Head of caudate nucleus (tissue), 42 donors: ENCODE measurements around the gene PTDSS2.

Experiments used
- DNase-seq, 42 donors: peaks; one replicate each; pipeline versions ENCODE4 v3.0.0 to v3.0.0-alpha.2; 2020 to 2021; ENCODE audit warnings: mixed read lengths in 7 of 42
- intact Hi-C: fragments of 100-400 bp; cut with DNase I; formaldehyde crosslinking; loops from one replicate; pipeline ENCODE4 v1.15.0; 2022

The PTDSS2 gene

DNA sequence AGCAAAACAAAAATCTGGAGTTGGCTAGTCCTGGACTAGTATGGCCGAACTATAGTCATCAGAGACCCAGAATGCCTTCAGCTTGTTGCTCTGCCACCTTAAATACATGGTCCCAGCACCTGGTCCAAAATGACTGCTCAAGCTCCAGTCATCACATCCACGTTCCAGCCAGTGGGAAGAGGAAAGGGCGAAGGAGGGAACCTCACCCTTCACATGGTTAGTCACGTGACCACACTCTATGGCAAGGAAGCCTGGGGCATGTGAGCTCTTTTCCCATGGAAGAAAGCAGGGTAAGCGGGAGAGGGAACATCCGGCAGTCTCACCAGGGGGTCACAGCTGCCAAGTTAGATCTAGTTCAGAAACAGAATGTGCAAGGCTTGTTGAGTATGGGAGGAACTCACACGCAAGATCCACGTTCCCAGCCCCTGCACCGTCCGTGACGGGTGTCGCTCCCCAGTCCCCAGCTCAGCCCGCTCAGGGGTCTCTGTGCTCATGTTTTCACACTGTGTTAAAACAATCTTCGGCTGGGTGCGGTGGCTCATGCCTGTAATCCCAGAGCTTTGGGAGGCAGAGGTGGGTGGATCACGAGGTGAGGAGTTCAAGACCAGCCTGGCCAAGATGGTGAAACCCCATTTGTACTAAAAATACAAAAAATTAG, 6.4 kb upstream of the PTDSS2 start:
- intact Hi-C loops: no loop called here

GRCh38 chr11:444396-445144, 5.5 kb upstream of the PTDSS2 start:
- intact Hi-C loops: loop anchor here (5.0 kb wide), 1 partner anchor 63 kb away; the partner anchor contains the start of gene RNH1
- DNase-seq: peak in 28 of 42 donors; percentile 23 to 74 (median 50)

More for the DNA sequence above, 6.4 kb upstream of the PTDSS2 start:
- DNase-seq: no peak

DNA sequence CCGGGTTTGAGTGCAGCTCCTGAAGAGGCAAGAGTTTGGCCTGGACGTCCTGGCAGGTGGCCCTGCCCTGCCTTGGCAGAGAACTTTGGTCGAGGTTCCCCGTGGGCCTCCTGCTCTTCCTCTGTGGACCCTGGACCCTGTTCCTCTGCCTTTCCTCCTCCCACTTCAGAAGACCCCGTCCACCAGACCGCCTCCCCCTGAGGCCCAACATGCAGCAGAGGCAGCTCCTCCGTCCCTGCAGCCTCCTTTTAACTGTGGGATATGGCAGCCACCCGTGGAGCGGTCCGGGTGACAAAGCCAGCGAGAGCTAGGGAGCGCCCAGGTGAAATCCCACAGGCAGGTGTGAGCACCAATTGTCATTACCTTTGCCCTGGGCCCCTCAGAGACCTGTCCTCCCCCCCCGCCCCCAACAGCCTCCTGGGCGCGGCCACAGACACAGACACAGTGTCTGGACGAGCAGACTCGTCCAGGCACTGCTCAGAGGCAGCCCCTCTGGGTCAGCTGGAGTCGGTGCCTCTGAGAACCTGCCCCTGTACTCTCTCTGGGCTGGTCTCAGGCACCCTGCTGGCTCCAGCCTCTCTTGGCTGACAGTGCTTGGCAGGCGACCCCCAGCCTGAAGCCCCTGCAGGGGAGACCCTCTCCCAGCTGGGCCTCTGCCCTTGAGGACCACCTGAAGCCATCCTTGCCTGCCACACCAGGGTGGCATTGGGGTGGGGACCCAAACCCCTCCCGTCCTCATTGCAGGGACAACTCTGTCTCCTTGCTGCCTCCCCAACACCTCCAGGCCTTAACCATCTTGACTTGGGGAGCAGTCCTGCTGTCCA, 4.1 kb upstream of the PTDSS2 start:
- DNase-seq: no peak
- intact Hi-C loops: loop anchor here (5.0 kb wide), 1 partner anchor 61 kb away; the partner anchor contains the start of gene RNH1

DNA sequence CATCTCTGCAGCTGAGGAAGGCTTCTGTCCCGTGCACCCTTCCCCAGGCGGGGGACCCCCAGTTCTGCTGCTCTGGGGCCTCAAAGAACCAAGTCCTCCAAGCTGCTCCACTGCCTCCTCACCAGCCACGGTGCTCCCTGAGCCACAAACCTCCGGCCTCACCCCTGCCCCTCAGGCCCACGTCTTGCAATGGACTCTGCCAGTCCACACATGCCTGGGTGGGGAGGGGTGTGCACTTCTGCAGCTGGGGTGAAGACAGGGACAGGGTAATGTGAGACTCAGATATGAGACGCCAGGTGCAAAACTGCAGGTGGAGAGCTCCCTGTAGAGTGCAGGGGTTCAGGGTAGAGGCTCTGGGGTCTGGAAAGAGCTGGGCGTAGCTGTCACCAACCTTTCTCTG, 3.2 kb upstream of the PTDSS2 start:
- no peak for DNase-seq
- intact Hi-C loops: loop anchor here (5.0 kb wide), 1 partner anchor 60 kb away; the partner anchor contains the start of gene RNH1

GRCh38 chr11:447923-448731, 2.0 kb upstream of the PTDSS2 start:
- intact Hi-C loops: loop anchor here (5.0 kb wide), 1 partner anchor 59 kb away; the partner anchor contains the start of gene RNH1
- DNase-seq: peak; percentile 88 to 98 (median 94)

GRCh38 chr11:450809-451451, 851 bp downstream of the PTDSS2 start:
- DNase-seq: peak; percentile 51 to 88 (median 76)
- intact Hi-C loops: no loop called here

DNA sequence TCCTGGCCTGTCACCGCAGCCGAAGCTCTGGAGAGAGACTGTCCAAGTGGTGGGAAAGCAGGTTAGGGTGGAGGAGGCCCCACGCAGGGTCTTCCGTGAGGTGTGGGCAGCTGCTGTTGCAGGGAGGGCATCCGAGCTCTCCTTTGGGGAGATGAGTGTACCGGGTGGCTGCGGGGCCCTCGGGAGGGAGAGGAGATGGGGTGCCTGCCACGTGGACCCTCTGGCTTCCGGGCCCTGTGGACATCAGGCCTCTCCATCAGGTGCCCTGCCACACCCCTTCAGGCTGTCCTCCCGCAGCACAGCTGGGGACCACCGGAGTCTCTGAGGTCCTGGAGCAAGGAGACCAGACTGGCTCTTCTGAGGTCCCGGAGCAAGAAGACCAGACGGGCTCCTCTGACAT, 1.7 kb downstream of the PTDSS2 start:
- no peak for DNase-seq
- intact Hi-C loops: no loop called here

GRCh38 chr11:452203-452744, 2.2 kb downstream of the PTDSS2 start:
- DNase-seq: no peak
- intact Hi-C loops: no loop called here

GRCh38 chr11:452916-453527, 2.9 kb downstream of the PTDSS2 start:
- no peak for DNase-seq
- intact Hi-C loops: no loop called here

DNA sequence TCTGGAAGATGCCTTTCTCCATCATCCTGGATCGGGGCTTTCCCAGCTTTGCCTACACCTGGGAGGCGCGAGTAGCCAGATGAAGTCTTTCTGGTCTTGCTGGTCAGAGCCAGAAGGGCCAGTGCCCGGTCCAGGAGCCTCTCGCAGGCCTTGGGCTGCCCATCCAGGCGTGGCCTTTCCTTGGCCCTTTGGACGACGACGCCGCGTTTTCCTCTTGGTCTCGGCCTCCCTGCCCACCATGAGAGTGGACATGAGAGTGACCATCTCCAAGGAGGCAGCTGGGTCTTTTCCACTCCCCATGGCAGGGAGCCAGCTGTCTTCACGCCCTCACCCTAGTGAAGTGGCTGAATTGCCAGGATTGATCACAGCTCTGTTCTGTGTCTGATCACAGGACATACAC, 3.5 kb downstream of the PTDSS2 start:
- no peak for DNase-seq
- intact Hi-C loops: no loop called here

GRCh38 chr11:454043-454442, 4.0 kb downstream of the PTDSS2 start:
- intact Hi-C loops: no loop called here
- DNase-seq: no peak

DNA sequence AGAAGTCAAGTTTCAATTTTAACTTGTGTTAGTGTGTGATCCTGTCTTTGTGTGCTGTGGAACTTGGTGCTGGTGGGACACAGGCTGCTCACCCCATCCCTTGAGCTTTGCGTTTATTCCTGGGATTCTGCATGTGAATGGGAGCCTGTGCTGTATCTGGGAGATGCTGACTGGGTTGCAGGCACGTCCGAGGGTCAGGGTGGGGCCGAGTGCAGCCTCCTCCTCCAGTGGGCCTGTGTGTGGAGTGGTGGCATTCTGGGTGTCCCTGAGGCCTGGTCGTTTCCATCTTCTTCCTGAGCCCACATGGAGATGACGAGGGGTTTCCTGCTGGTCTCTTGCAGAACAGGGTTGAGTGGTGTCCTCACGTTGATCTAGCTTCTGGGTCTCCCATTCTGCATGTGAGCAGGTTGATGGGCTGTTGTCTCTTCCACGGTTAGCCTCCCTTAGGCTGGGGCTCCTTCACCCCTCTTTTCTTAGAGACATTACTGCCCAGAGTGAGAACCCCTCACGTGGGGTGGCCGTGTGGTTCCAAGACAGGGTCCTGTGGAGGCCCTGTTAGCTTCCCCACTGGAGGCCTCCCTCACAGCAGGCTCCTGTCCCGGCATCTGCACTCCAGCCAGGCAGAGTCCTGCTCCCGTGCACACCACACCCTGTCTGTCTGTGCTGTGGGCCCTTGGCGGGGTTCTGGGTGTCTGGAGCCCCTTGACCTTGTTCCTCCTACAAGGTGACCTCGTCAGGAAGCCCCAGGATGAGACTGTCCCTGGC, 4.9 kb downstream of the PTDSS2 start:
- intact Hi-C loops: no loop called here
- DNase-seq: no peak

DNA sequence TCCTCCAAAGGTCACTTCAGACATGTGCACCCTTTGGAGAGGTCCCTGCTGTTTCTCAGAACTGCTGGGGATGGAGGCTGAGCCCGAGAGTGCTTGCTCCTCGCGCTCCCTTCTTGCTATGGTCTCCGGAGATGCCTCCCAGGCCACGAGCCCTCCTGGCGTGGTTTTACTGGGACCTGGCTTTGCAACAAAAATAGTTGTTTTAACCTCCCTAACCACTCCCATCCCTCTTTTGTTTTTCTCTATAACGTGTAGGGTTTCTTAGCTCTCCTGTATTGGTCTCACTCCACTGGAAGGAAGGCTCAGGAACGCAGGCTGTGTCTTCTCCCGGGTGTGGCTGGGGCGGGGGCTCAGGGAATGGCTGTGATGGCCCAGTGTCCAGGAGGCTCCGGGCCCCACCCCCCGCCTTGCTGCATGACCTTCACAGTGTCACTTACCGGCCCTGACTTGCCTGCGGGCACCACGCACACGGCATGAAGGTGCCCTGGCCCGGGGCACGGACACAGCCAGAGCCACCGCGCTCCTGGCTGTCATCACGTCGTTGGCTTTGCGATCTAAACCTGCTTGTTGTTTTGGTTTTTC, 5.6 kb downstream of the PTDSS2 start:
- DNase-seq: no peak
- intact Hi-C loops: no loop called here

DNA sequence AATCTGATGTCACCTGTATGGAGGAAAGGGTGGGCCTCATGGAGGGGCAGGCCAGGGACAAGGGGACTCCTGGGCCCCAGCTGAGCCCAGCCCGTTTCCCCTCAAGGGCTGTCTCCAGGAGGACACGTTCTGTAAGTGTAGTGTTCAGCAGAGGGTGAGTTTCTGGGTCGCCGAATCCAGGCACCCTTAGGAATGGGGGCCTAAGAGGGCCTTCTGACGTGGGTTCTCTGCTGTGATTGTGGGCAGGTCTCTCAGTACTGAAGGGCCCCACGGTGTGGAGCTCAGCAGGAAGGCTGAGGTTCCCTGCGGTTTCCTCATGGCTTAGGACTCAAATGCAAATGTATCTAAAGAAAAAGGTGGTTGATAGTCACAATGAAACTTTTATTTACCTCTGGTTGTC, 6.5 kb downstream of the PTDSS2 start:
- no peak for DNase-seq
- intact Hi-C loops: no loop called here

GRCh38 chr11:457111-457760, 7.2 kb downstream of the PTDSS2 start:
- DNase-seq: peak in 10 of 42 donors; percentile 32 to 65 (median 44)
- intact Hi-C loops: no loop called here
